Body of pancreas (tissue), 4 donors: ENCODE data around the gene ZNF276.

Experiments used
- CTCF ChIP-seq, 7 experiments: fragments of 450-650 bp in 4 of 7; fragments of 200-600 bp in 3 of 7; sonication (generic) in 3 of 7; IDR thresholded peaks; one replicate each; pipeline ENCODE4 v1.5.1; 2016 to 2019; ENCODE audit warnings: antibody characterized with exemption in 7 of 7
- POLR2A ChIP-seq, 3 donors: fragments of 450-650 bp; IDR thresholded peaks; one replicate each; pipeline ENCODE4 v1.6.1; 2016; ENCODE audit warnings: antibody characterized with exemption in 3 of 3, mild to moderate bottlenecking in 2 of 3

DNA sequence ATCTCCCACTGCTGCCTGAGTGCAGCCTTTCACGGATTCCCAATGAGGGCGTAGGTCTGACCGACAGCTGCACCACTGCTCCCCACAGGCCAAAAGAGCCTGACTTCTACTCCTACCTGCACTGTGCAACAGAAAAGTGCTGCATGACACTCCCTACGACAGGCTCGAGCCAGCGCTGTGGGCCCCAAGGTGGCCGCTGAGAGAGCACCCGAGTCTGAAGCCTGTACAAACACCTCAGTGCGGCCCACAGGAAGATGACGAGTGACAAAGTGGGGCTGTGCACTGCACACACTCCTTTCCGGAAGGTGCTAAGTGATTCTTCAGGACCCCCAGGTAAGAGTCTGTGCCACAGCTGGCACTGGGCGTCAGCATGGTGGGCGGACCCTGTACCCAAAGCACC lies 53.9 kb downstream of the ZNF276 start:
- TF ChIP-seq CTCF (IDR thresholded peaks at IDR 0.05) (no peak), POLR2A (IDR thresholded peaks at IDR 0.05) (no peak)
